DOHH2 (cell line): ENCODE data around the gene PPP2R3A.

Source experiments
- H3F3A ChIP-seq: fragments of 200-600 bp; sonication (generic), shearing (Covaris generic); 2 replicates; pipeline ENCODE4 v1.6.0; 2016; ENCODE audit warnings: antibody characterized with exemption, mild to moderate bottlenecking; ENCODE audit not compliant: control insufficient read depth, insufficient read depth
- H3K27ac ChIP-seq: fragments of 200-600 bp; sonication (generic); 2 replicates; pipeline ENCODE4 v1.5.1; 2014; ENCODE audit warnings: low read depth, mild to moderate bottlenecking, low read length, moderate library complexity
- H3K27me3 ChIP-seq: fragments of 200-600 bp; sonication (generic); 2 replicates; pipeline ENCODE4 v1.6.1; 2014; ENCODE audit warnings: mild to moderate bottlenecking, low read length, mixed read lengths; ENCODE audit not compliant: control insufficient read depth
- H3K36me3 ChIP-seq: fragments of 200-600 bp; sonication (generic); 2 replicates; pipeline ENCODE4 v1.6.1; 2014; ENCODE audit warnings: mild to moderate bottlenecking, low read length, moderate library complexity, mixed read lengths; ENCODE audit not compliant: control insufficient read depth
- H3K4me1 ChIP-seq: fragments of 200-600 bp; sonication (generic); 2 replicates; pipeline ENCODE4 v1.6.1; 2014; ENCODE audit warnings: mild to moderate bottlenecking, low read length, mixed read lengths; ENCODE audit not compliant: control insufficient read depth
- H3K4me2 ChIP-seq: fragments of 200-600 bp; sonication (generic); 2 replicates; pipeline ENCODE4 v1.6.0; 2014; ENCODE audit warnings: mild to moderate bottlenecking, low read length, moderate library complexity
- H3K4me3 ChIP-seq: fragments of 200-600 bp; sonication (generic); 2 replicates; pipeline ENCODE4 v1.5.1; 2014; ENCODE audit warnings: mild to moderate bottlenecking, low read length, mixed read lengths
- H3K79me2 ChIP-seq: fragments of 200-600 bp; sonication (generic); 2 replicates; pipeline ENCODE4 v1.6.1; 2014; ENCODE audit warnings: mild to moderate bottlenecking, low read length, mixed read lengths; ENCODE audit not compliant: control insufficient read depth
- H3K9me2 ChIP-seq: fragments of 200-600 bp; sonication (generic); replicated peaks from 2 replicates; pipeline ENCODE4 v1.6.1; 2014; ENCODE audit warnings: mild to moderate bottlenecking, low read length, mixed read lengths; ENCODE audit not compliant: control insufficient read depth
- H3K9me3 ChIP-seq: fragments of 200-600 bp; sonication (generic); 2 replicates; pipeline ENCODE4 v1.6.1; 2014; ENCODE audit warnings: antibody characterized with exemption, low read length, mixed read lengths; ENCODE audit not compliant: control insufficient read depth, insufficient read depth
- H4K20me1 ChIP-seq: fragments of 200-600 bp; sonication (generic); 2 replicates; pipeline ENCODE4 v1.6.0; 2014; ENCODE audit warnings: low read depth, mild to moderate bottlenecking, antibody characterized with exemption, low read length, moderate library complexity; ENCODE audit not compliant: control insufficient read depth, insufficient read depth
- EZH2phosphoT487 ChIP-seq: fragments of 200-600 bp; sonication (generic); IDR thresholded peaks from 2 replicates; pipeline ENCODE4 v1.6.1; 2017; ENCODE audit warnings: borderline replicate concordance, mild to moderate bottlenecking, antibody characterized with exemption, low read length, moderate library complexity, mixed read lengths
- TF ChIP-seq, protein P1 (sequence below): fragments of 200-600 bp; sonication (generic); IDR thresholded peaks from one replicate; pipeline ENCODE4 v1.5.1; 2014; ENCODE audit warnings: antibody characterized with exemption, mild to moderate bottlenecking, low read depth, low read length; ENCODE audit not compliant: poor library complexity, severe bottlenecking

Gene PPP2R3A

DNA sequence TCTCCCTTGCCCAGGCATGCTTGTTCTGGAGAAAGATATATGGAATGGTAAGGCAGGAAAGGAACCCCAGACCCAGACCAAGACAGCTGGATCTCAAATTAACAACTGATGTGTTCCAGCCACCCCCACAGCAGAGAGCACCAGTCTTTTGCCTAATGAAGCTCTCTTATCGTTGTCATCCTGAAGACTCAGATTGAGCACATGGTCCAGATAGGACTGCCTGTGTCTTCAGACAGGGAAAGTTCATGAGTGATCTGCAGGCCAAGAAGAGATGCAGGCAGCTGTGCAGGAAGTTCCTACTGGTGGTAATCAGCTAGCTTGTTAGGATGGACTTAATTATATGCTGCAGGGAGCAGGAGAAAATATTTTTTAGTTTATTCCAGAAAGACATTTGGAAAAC is 53.3 kb downstream of the PPP2R3A start:
- peaks cover 21% of the 10 kb centered on the region for H3K27me3 ChIP-seq
- no peak overlapping the region for H3K27ac ChIP-seq
- no peaks in the 10 kb centered on the region for H3K36me3 ChIP-seq
- no peaks in the 10 kb centered on the region for H3K9me2 ChIP-seq
- no peak overlapping the region for H3K4me2 ChIP-seq
- no peaks in the 10 kb centered on the region for H3K9me3 ChIP-seq
- H3F3A ChIP-seq: no peaks in the 10 kb centered on the region
- no peak overlapping the region for H3K4me3 ChIP-seq
- no peaks in the 10 kb centered on the region for H3K79me2 ChIP-seq
- no peaks in the 10 kb centered on the region for H4K20me1 ChIP-seq
- no peaks in the 10 kb centered on the region for H3K4me1 ChIP-seq
- TF ChIP-seq EZH2phosphoT487: no peak
- TF ChIP-seq, protein P1, sequence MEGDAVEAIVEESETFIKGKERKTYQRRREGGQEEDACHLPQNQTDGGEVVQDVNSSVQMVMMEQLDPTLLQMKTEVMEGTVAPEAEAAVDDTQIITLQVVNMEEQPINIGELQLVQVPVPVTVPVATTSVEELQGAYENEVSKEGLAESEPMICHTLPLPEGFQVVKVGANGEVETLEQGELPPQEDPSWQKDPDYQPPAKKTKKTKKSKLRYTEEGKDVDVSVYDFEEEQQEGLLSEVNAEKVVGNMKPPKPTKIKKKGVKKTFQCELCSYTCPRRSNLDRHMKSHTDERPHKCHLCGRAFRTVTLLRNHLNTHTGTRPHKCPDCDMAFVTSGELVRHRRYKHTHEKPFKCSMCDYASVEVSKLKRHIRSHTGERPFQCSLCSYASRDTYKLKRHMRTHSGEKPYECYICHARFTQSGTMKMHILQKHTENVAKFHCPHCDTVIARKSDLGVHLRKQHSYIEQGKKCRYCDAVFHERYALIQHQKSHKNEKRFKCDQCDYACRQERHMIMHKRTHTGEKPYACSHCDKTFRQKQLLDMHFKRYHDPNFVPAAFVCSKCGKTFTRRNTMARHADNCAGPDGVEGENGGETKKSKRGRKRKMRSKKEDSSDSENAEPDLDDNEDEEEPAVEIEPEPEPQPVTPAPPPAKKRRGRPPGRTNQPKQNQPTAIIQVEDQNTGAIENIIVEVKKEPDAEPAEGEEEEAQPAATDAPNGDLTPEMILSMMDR: no peak

DNA sequence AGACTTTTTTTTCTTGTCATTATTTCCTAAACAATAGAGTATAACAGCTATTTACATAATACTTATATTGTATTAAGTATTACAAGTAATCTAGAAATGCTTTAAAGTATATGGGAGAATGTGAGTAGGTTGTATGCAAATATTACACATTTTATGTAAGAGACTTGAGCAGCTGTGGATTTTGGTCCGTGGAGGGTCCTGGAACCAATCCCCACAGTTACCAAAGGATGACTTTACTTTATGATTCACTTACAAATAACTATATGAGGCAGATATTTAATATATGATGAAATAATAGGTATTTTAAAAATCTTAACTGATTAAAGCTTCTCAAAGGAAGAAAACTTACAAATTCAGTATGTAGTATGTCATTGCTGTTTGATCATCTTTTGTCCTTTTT is 56.3 kb downstream of the PPP2R3A start:
- H3K36me3 ChIP-seq: no peaks in the 10 kb centered on the region
- H3K27me3 ChIP-seq: peaks cover 36% of the 10 kb centered on the region
- no peaks in the 10 kb centered on the region for H3K79me2 ChIP-seq
- TF ChIP-seq, protein P1: no peak
- no peak for TF ChIP-seq EZH2phosphoT487
- H3K4me1 ChIP-seq: no peaks in the 10 kb centered on the region
- H4K20me1 ChIP-seq: no peaks in the 10 kb centered on the region
- no peak overlapping the region for H3K27ac ChIP-seq
- no peaks in the 10 kb centered on the region for H3K9me3 ChIP-seq
- H3K4me3 ChIP-seq: no peak overlapping the region
- H3K4me2 ChIP-seq: no peak overlapping the region
- no peaks in the 10 kb centered on the region for H3K9me2 ChIP-seq
- no peaks in the 10 kb centered on the region for H3F3A ChIP-seq

DNA sequence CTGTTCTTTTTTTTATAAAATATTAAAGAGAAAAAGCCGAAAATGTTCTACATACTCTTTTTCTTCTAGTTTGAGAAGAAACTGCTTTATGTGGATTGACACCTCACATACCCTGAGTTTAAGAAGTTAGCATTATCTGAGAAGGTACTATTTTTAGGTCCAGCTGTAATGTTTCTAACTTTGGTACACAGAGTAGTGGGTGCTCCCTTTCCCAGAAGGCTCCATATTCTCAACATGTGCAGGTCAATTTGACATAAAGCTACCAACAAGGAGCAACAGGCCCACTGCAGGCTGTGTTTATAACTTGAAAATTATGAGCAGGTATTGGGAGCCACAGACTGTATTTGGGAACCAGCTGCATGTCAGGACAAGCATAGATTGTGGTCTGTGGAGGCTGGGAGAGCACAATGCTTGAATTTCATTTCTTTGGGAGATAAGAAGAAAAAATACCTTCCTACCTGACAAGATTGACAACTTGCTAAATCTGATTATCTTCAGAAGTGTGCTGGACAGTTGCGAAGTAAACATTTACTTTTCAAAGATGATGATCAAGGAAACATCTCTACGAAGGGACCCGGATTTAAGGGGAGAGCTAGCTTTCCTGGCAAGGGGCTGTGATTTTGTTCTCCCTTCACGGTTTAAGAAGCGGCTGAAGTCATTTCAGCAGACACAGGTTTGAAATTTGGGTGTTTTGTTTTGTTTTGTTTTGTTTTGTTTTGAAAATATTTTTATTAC is 57.2 kb downstream of the PPP2R3A start:
- Histone ChIP-seq H3K36me3 (no peaks in the 10 kb centered on the region), H3K4me1 (no peaks in the 10 kb centered on the region), H4K20me1 (no peaks in the 10 kb centered on the region), H3K9me2 (no peaks in the 10 kb centered on the region), H3K4me3 (no peak overlapping the region), H3F3A (no peaks in the 10 kb centered on the region), H3K79me2 (no peaks in the 10 kb centered on the region), H3K27me3 (peaks cover 41% of the 10 kb centered on the region), H3K4me2 (no peak overlapping the region), H3K27ac (no peak overlapping the region), H3K9me3 (no peaks in the 10 kb centered on the region)
- TF ChIP-seq, protein P1: no peak
- TF ChIP-seq EZH2phosphoT487: no peak
